Body of pancreas (tissue), 4 donors: ENCODE results near the gene NRCAM. TPM values are rescaled to one million over a fixed set of nuclear protein-coding genes. Genes with fewer than 3 reads are reported as not detected.

Source experiments
- ATAC-seq: fragments of 150-250 bp; one replicate; pipeline ENCODE4 v1.9.1; 2016
- DNase-seq, 4 donors: peaks; one replicate each; pipeline ENCODE4 v3.0.0-alpha.2; 2019
- H3K27ac ChIP-seq, 4 donors: fragments of 200-600 bp; sonication (generic); 1 replicate in 3 of 4; 2 replicates in 1 of 4; pipeline versions ENCODE4 v1.5.1 to v1.6.1; 2016 to 2019; ENCODE audit warnings: mild to moderate bottlenecking in 1 of 4, mixed read lengths in 1 of 4, moderate library complexity in 1 of 4
- H3K27me3 ChIP-seq, 2 donors: fragments of 200-600 bp; sonication (generic); one replicate each; pipeline ENCODE4 v1.6.0; 2016; ENCODE audit warnings: mild to moderate bottlenecking in 1 of 2
- H3K36me3 ChIP-seq, 2 donors: fragments of 200-600 bp; sonication (generic); replicated peaks in 1 of 2; 2 replicates each; pipeline ENCODE4 v1.5.1; 2016; ENCODE audit warnings: low read depth in 2 of 2; ENCODE audit not compliant: insufficient read depth in 1 of 2
- H3K4me1 ChIP-seq: fragments of 200-600 bp; sonication (generic); one replicate; pipeline ENCODE4 v1.6.0; 2016
- H3K4me3 ChIP-seq, 2 donors: fragments of 200-600 bp; sonication (generic); 1 replicate in 1 of 2; 2 replicates in 1 of 2; pipeline ENCODE4 v1.5.1; 2016 to 2019
- H3K9me3 ChIP-seq, 3 donors: fragments of 200-600 bp; sonication (generic); 1 replicate in 2 of 3; 2 replicates in 1 of 3; pipeline ENCODE4 v1.5.1; 2016
- CTCF ChIP-seq, 7 experiments: fragments of 450-650 bp in 4 of 7; fragments of 200-600 bp in 3 of 7; sonication (generic) in 3 of 7; IDR thresholded peaks; one replicate each; pipeline ENCODE4 v1.5.1; 2016 to 2019; ENCODE audit warnings: antibody characterized with exemption in 7 of 7
- POLR2A ChIP-seq, 3 donors: fragments of 450-650 bp; IDR thresholded peaks; one replicate each; pipeline ENCODE4 v1.6.1; 2016; ENCODE audit warnings: antibody characterized with exemption in 3 of 3, mild to moderate bottlenecking in 2 of 3
- WGBS, 2 donors: methylation state at CpG; one replicate each; pipeline ENCODE4 v1.1.5; 2017; 5-methylcytosine and 5-hydroxymethylcytosine counted together
- intact Hi-C: fragments of 100-400 bp; cut with DNase I; formaldehyde crosslinking; loops from one replicate; pipeline ENCODE4 v1.15.1; 2023
- total RNA-seq, 2 donors: library from RNA; depleted of rRNA; stranded (reverse); fragments of >200 nt; gene quantifications; one replicate each; pipeline ENCODE4 v1.1.0, GENCODE V29; 2016

NRCAM gene
- total RNA-seq, 2 donors from 2014 or later, result 39.4 to 49.8 TPM

GRCh38 chr7:108097703-108098102, 358.5 kb downstream of the NRCAM start:
- ATAC-seq (no peak), DNase-seq (peak; percentile 30 to 45 (median 36))
- no peak overlapping the region for H3K27ac ChIP-seq
- no peaks in the 10 kb centered on the region for H3K36me3 ChIP-seq
- TF ChIP-seq CTCF (IDR thresholded peaks at IDR 0.05), result peak; percentile 32 to 66 (median 53)
- no peak for TF ChIP-seq POLR2A (IDR thresholded peaks at IDR 0.05)
- H3K9me3 ChIP-seq, result no peaks in the 10 kb centered on the region
- intact Hi-C loops, result no loop called here
- peaks cover 25% of the 10 kb centered on the region for H3K4me1 ChIP-seq
- no peaks in the 10 kb centered on the region for H3K27me3 ChIP-seq
- H3K4me3 ChIP-seq, result no peak overlapping the region
- WGBS, 2 donors, result 57 to 63% methylated on average over 7 of the region's 7 CpGs

Other genes with a start within 250 kb of the NRCAM start
- gene PNPLA8, start 69.7 kb upstream of the NRCAM start, total RNA-seq, result 10 to 100 TPM; 15.0 to 16.8 TPM
- 10 to 100 TPM; 12.7 to 17.1 TPM for gene THAP5, start 113.3 kb upstream of the NRCAM start, total RNA-seq
- gene DNAJB9, start 113.4 kb upstream of the NRCAM start, total RNA-seq, result 10 to 100 TPM; 26.0 to 55.8 TPM